GM19193 (cell line): ENCODE data around the gene H2BK1.

Experiments
- POLR2A ChIP-seq: IDR thresholded peaks from 4 replicates; pipeline ENCODE4 v1.6.1; 2011; ENCODE audit not compliant: insufficient read depth, insufficient read length; ENCODE audit errors: extremely low read depth

Gene H2BK1

GRCh38 chr7:151210087-151210854, at the start of gene H2BK1:
H2BK1 (minus strand) TSS chr7:151210488; CDS start chr7:151210318, 170 bp downstream.
- TF ChIP-seq POLR2A = no peak

GRCh38 chr7:151257990-151258389, 47.7 kb upstream of the H2BK1 start:
- no peak for TF ChIP-seq POLR2A

- TF ChIP-seq POLR2A = no peak
Observed at GRCh38 chr7:151256410-151257045, 46.2 kb upstream of the H2BK1 start.

GRCh38 chr7:151255390-151255789, 45.1 kb upstream of the H2BK1 start:
- TF ChIP-seq POLR2A = no peak

- TF ChIP-seq POLR2A = no peak
Observed at GRCh38 chr7:151254851-151255250, 44.6 kb upstream of the H2BK1 start.

GRCh38 chr7:151254316-151254715, 44.0 kb upstream of the H2BK1 start:
- no peak for TF ChIP-seq POLR2A

- TF ChIP-seq POLR2A = no peak
Observed at GRCh38 chr7:151252961-151253711, 42.8 kb upstream of the H2BK1 start.

GRCh38 chr7:151252561-151252835, 42.2 kb upstream of the H2BK1 start:
- TF ChIP-seq POLR2A = no peak

GRCh38 chr7:151251689-151252560, 41.6 kb upstream of the H2BK1 start:
- TF ChIP-seq POLR2A = no peak

- TF ChIP-seq POLR2A = no peak
Observed at GRCh38 chr7:151251328-151251688, 41.0 kb upstream of the H2BK1 start.

- TF ChIP-seq POLR2A = no peak
Observed at GRCh38 chr7:151250181-151251132, 40.2 kb upstream of the H2BK1 start.

- no peak for TF ChIP-seq POLR2A
Observed at GRCh38 chr7:151249732-151250072, 39.4 kb upstream of the H2BK1 start.

GRCh38 chr7:151249034-151249731, 38.9 kb upstream of the H2BK1 start:
- TF ChIP-seq POLR2A = no peak
